IMR-90 (cell line): ENCODE data around the gene MEGF8. TPM values are rescaled to one million over a fixed set of nuclear protein-coding genes. Genes with fewer than 3 reads are reported as not detected.

ENCODE experiments used
- ATAC-seq: fragments of 200-7000 bp; cut with Tn5 transposase; 2 replicates; pipeline ENCODE4 v1.9.1; 2020; ENCODE audit warnings: low read depth, mild to moderate bottlenecking, moderate library complexity
- BruUV-seq: library from RNA; stranded (reverse); fragments of 400-500 nt; replicated peaks from 2 replicates; lab custom pipeline; 2021; lab: Mats Ljungman, UMichigan
- CTCF ChIA-PET: fragments of 300-600 bp; formaldehyde crosslinking; extraction: SDS; loops from one replicate; lab custom pipeline; 2021; ENCODE audit warnings: antibody characterized with exemption; lab: Yijun Ruan, JAX
- POLR2A ChIA-PET: fragments of 300-600 bp; sonication (Branson Sonifier 250); formaldehyde crosslinking; loops from one replicate; lab custom pipeline; 2022; ENCODE audit warnings: antibody characterized with exemption; ENCODE audit not compliant: unreplicated experiment; lab: Charles Lee
- DNase-seq: peaks from one replicate; pipeline ENCODE4 v3.0.0; 2013
- H2AFZ ChIP-seq: replicated peaks from 2 replicates; pipeline ENCODE3; 2013; ENCODE audit warnings: low read length, mild to moderate bottlenecking; ENCODE audit not compliant: poor library complexity
- H2AK5ac ChIP-seq: 2 replicates; pipeline ENCODE4 v1.6.1; 2013; ENCODE audit warnings: low read depth, low read length, inconsistent platforms
- H2AK9ac ChIP-seq: replicated peaks from 2 replicates; pipeline ENCODE3; 2013; ENCODE audit warnings: mild to moderate bottlenecking, low read depth, low read length, moderate library complexity; ENCODE audit not compliant: poor library complexity
- H2BK120ac ChIP-seq: 2 replicates; pipeline ENCODE4 v1.6.1; 2013; ENCODE audit warnings: low read depth, low read length, inconsistent platforms
- H2BK15ac ChIP-seq: 3 replicates; pipeline ENCODE4 v1.6.1; 2013; ENCODE audit warnings: low read depth, low read length, inconsistent platforms
- H2BK20ac ChIP-seq: 2 replicates; pipeline ENCODE4 v1.6.1; 2013; ENCODE audit warnings: low read depth, mild to moderate bottlenecking, inconsistent platforms, low read length, moderate library complexity
- H2BK5ac ChIP-seq: 2 replicates; pipeline ENCODE4 v1.6.1; 2013; ENCODE audit warnings: mild to moderate bottlenecking, low read depth, low read length, inconsistent platforms; ENCODE audit not compliant: poor library complexity, severe bottlenecking
- H3K14ac ChIP-seq: replicated peaks from 2 replicates; pipeline ENCODE4 v1.6.1; 2013; ENCODE audit warnings: low read depth, low read length, inconsistent platforms
- H3K18ac ChIP-seq: 2 replicates; pipeline ENCODE4 v1.6.1; 2013; ENCODE audit warnings: low read depth, low read length, control low read depth
- H3K23ac ChIP-seq: 2 replicates; pipeline ENCODE4 v1.6.1; 2013; ENCODE audit warnings: low read depth, low read length, inconsistent platforms
- H3K27ac ChIP-seq: 2 replicates; pipeline ENCODE4 v1.5.1; 2013; ENCODE audit warnings: mild to moderate bottlenecking, control low read depth, low read length; ENCODE audit not compliant: insufficient read depth
- H3K27me3 ChIP-seq: 2 replicates; pipeline ENCODE4 v1.6.1; 2013; ENCODE audit warnings: low read length; ENCODE audit not compliant: control insufficient read depth, insufficient read depth
- H3K36me3 ChIP-seq: 2 replicates; pipeline ENCODE4 v1.6.1; 2013; ENCODE audit warnings: low read length, mixed read lengths; ENCODE audit not compliant: control insufficient read depth, insufficient read depth
- H3K4ac ChIP-seq: 2 replicates; pipeline ENCODE4 v1.6.1; 2013; ENCODE audit warnings: low read depth, low read length, inconsistent platforms
- H3K4me1 ChIP-seq: 2 replicates; pipeline ENCODE4 v1.6.1; 2013; ENCODE audit warnings: low read length, mixed read lengths; ENCODE audit not compliant: control insufficient read depth, insufficient read depth
- H3K4me2 ChIP-seq: 2 replicates; pipeline ENCODE4 v1.6.1; 2013; ENCODE audit warnings: low read depth, mild to moderate bottlenecking, control low read depth, low read length, moderate library complexity
- H3K4me3 ChIP-seq: 2 replicates; pipeline ENCODE4 v1.5.1; 2013; ENCODE audit warnings: low read depth, mild to moderate bottlenecking, control low read depth, low read length, moderate library complexity; ENCODE audit not compliant: insufficient read depth
- H3K56ac ChIP-seq: 2 replicates; pipeline ENCODE4 v1.6.1; 2013; ENCODE audit warnings: low read length, inconsistent platforms; ENCODE audit not compliant: insufficient read depth; ENCODE audit errors: extremely low read depth
- H3K79me1 ChIP-seq, 2 experiments: 2 replicates each; pipeline ENCODE4 v1.6.1; 2013; ENCODE audit warnings: low read length in 2 of 2, inconsistent platforms in 1 of 2, low read depth in 1 of 2
- H3K9ac ChIP-seq: 2 replicates; pipeline ENCODE4 v1.6.1; 2013; ENCODE audit warnings: low read depth, low read length, control low read depth
- H3K9me1 ChIP-seq: 2 replicates; pipeline ENCODE4 v1.6.1; 2013; ENCODE audit warnings: low read length, inconsistent platforms; ENCODE audit not compliant: insufficient read depth
- H3K9me3 ChIP-seq: 2 replicates; pipeline ENCODE4 v1.6.1; 2013; ENCODE audit warnings: low read length; ENCODE audit not compliant: control insufficient read depth, insufficient read depth
- H4K20me1 ChIP-seq: 2 replicates; pipeline ENCODE4 v1.6.1; 2013; ENCODE audit warnings: low read length, inconsistent platforms; ENCODE audit not compliant: insufficient read depth
- H4K5ac ChIP-seq: 2 replicates; pipeline ENCODE4 v1.6.1; 2013; ENCODE audit warnings: mild to moderate bottlenecking, low read depth, low read length, control low read depth
- H4K8ac ChIP-seq, 2 experiments: 2 replicates each; pipeline ENCODE4 v1.6.1; 2013; ENCODE audit warnings: low read depth in 2 of 2, low read length in 2 of 2, control low read depth in 1 of 2, inconsistent platforms in 1 of 2
- H4K91ac ChIP-seq: 2 replicates; pipeline ENCODE4 v1.6.1; 2013; ENCODE audit warnings: low read depth, low read length, inconsistent platforms; ENCODE audit not compliant: insufficient read depth
- BHLHE40 ChIP-seq: fragments of 150-350 bp; IDR thresholded peaks from 2 replicates; pipeline ENCODE4 v1.6.1; 2016; ENCODE audit warnings: mild to moderate bottlenecking, low read depth, low read length
- MXI1 ChIP-seq: IDR thresholded peaks from 2 replicates; pipeline ENCODE4 v1.6.1; 2012; ENCODE audit warnings: low read depth, mild to moderate bottlenecking, low read length, moderate library complexity, borderline replicate concordance
- RAD21 ChIP-seq: IDR thresholded peaks from 2 replicates; pipeline ENCODE4 v1.6.1; 2012; ENCODE audit warnings: low read length, improper control_type of control experiment
- RFX5 ChIP-seq: IDR thresholded peaks from 2 replicates; pipeline ENCODE4 v1.8.0; 2012; ENCODE audit warnings: low read depth, mild to moderate bottlenecking, low read length, moderate library complexity
- SMC3 ChIP-seq: fragments of 150-350 bp; IDR thresholded peaks from 2 replicates; pipeline ENCODE4 v1.6.1; 2016; ENCODE audit warnings: low read depth, mild to moderate bottlenecking, antibody characterized with exemption, low read length, moderate library complexity
- WGBS, 2 experiments: methylation state at CpG; one replicate each; pipeline versions ENCODE4 v1.1.5 to v1.1.7; 2013; ENCODE audit warnings: missing lambda C conversion rate in 2 of 2; ENCODE audit not compliant: insufficient read length in 1 of 2; ENCODE audit errors: extremely low coverage in 2 of 2; 5-methylcytosine and 5-hydroxymethylcytosine counted together
- dilution Hi-C: fragments of 300-500 bp; cut with HindIII; formaldehyde crosslinking; loops from one replicate; pipeline ENCODE4 v1.14.3; 2018; ENCODE audit warnings: low sequenced_read_pairs; ENCODE audit not compliant: unreplicated experiment
- in situ Hi-C: fragments of 300-500 bp; cut with MboI; formaldehyde crosslinking; loops from 3 replicates; pipeline ENCODE4 v1.14.3; 2019; ENCODE audit warnings: low sequenced_read_pairs, inconsistent platforms, mixed read lengths
- intact Hi-C: fragments of 100-400 bp; cut with micrococcal nuclease; formaldehyde crosslinking; loops from 2 replicates; pipeline ENCODE4 v1.10.0; 2022
- polyA plus RNA-seq, 3 experiments: library from polyadenylated mRNA; depleted of rRNA; stranded (reverse); fragments of >200 nt; gene quantifications; 2 replicates each; pipeline ENCODE4 v1.2.3, GENCODE V29; 2012; ENCODE audit warnings: low replicate concordance in 1 of 3
- total RNA-seq: library from RNA; depleted of rRNA; stranded (reverse); fragments of >200 nt; gene quantifications from 2 replicates; pipeline ENCODE4 v1.2.3, GENCODE V29; 2012
- TF ChIP-seq, protein P1 (sequence below): fragments of 150-350 bp; IDR thresholded peaks from 2 replicates; pipeline ENCODE4 v1.6.1; 2017; ENCODE audit warnings: mild to moderate bottlenecking, antibody characterized with exemption, low read length, low read depth
- TF ChIP-seq, protein P2 (sequence below): fragments of 150-350 bp; IDR thresholded peaks from 2 replicates; pipeline ENCODE4 v1.6.1; 2016; ENCODE audit warnings: low read depth, mild to moderate bottlenecking, low read length, moderate library complexity, borderline replicate concordance

MEGF8 gene
- total and polyA plus RNA-seq, 2 of the 4 experiments (the other 2 are of a cell fraction) = 2.3 to 12.5 TPM

DNA sequence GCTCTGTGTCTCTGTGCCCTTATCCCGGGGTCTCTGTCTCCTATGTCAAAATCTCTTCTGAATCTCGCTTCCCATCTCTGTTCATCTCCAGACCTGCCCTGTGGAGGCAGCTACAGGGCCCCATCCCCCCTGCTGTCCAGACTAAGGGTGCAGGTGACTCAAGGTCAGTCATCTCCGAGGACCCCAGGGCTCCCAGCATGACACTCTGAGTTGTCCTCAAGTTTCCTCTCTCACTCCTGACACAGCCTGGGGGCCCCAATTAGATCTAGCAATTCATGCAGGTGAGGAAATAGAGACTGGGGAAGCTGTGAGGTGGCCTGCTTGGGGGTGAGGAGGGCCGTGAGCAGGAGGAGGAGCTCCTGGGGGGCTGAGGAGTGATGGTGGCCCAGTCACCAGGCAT is 66.7 kb downstream of the MEGF8 start:
- Histone ChIP-seq H2BK20ac (no peak overlapping the region), H2AFZ (no peak overlapping the region), H3K23ac (no peak overlapping the region), H3K18ac (no peak overlapping the region), H3K4me3 (no peak overlapping the region), H4K5ac (no peak overlapping the region), H3K4me1 (0 out of 2 replicates have a peak, but pooled peaks cover 2% of the 10 kb centered on the region), H3K56ac (no peak overlapping the region), H4K20me1 (no peaks in the 10 kb centered on the region; the same call in none of the 2 replicates), H3K4me2 (no peak overlapping the region), H3K14ac (no peak overlapping the region), H2BK120ac (no peak overlapping the region), H2BK5ac (no peak overlapping the region), H3K9ac (no peak overlapping the region), H4K91ac (no peak overlapping the region), H3K79me1 (peaks cover 0 to under 1% of the 10 kb centered on the region in 2 experiments; a peak in 2 of 4 replicates), H3K27ac (no peak overlapping the region), H2AK9ac (no peak overlapping the region), H4K8ac (no peak overlapping the region), H3K4ac (no peak overlapping the region), H3K9me3 (no peaks in the 10 kb centered on the region), H3K36me3 (no peaks in the 10 kb centered on the region), H2BK15ac (no peak overlapping the region), H3K9me1 (peaks cover 3% of the 10 kb centered on the region; the same call in 1 of the 2 replicates), H2AK5ac (no peak overlapping the region), H3K27me3 (peaks cover 34% of the 10 kb centered on the region)
- CTCF ChIA-PET = no interaction called here
- ATAC-seq = no peak
- POLR2A ChIA-PET = no interaction called here
- no peak for DNase-seq
- BruUV-seq = no TSS peak
- TF ChIP-seq RAD21 (no peak), MXI1 (no peak), SMC3 (no peak), RFX5 (no peak), BHLHE40 (no peak)
- TF ChIP-seq, protein P1, sequence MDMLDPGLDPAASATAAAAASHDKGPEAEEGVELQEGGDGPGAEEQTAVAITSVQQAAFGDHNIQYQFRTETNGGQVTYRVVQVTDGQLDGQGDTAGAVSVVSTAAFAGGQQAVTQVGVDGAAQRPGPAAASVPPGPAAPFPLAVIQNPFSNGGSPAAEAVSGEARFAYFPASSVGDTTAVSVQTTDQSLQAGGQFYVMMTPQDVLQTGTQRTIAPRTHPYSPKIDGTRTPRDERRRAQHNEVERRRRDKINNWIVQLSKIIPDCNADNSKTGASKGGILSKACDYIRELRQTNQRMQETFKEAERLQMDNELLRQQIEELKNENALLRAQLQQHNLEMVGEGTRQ = no peak
- TF ChIP-seq, protein P2, sequence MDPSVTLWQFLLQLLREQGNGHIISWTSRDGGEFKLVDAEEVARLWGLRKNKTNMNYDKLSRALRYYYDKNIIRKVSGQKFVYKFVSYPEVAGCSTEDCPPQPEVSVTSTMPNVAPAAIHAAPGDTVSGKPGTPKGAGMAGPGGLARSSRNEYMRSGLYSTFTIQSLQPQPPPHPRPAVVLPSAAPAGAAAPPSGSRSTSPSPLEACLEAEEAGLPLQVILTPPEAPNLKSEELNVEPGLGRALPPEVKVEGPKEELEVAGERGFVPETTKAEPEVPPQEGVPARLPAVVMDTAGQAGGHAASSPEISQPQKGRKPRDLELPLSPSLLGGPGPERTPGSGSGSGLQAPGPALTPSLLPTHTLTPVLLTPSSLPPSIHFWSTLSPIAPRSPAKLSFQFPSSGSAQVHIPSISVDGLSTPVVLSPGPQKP = no peak
- in situ Hi-C loops (loop anchor here (10.0 kb wide), 1 partner anchor 277 kb away; no protein-coding TSS in a partner anchor), intact Hi-C loops (no loop called here), dilution Hi-C loops (no loop called here)
- 80% methylated on average over 1 of the region's 4 CpGs; no CpG with 5 or more reads in 1 of the 2 experiments for WGBS, 2 experiments
